Stimulated activated CD4-positive, alpha-beta T cell treated with anti-CD3 and anti-CD28 coated beads, TNF-alpha, amount 100 ng/mL, for 48 hours (primary cell): ENCODE data around the gene SAE1.
"Not testable (repeated sequence)": the region's sequence is repeated elsewhere in the genome, so short reads cannot be mapped to it uniquely, and the experiment has no call there.

ENCODE experiments used
- DNase-seq, 3 donors: peaks; one replicate each; pipeline ENCODE4 v3.0.0-alpha.2; 2020; ENCODE audit warnings: low read depth in 3 of 3

Gene SAE1

DNA sequence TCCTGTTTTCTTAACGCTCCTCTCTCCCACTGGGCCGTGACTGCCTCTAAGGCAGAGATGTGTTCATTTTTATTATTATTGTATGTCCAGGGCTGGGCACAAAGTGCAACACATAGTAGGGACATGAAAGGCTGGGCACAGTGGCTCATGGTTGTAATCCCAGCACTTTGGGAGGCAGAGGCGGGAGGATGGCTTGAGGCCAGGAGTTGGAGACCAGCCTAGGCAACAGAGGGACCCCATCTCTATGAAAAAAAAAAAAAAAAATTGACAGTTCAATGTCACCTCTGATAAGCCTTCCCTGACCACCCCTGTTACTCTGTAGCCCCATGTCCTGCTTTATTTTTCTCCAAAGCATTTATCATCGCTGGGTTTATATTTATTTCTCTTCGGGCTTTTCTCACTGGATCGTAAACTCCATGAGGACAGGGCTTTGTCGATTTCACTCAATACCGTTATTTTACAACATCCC, 481 bp upstream of the SAE1 start:
- no peak for DNase-seq

DNA sequence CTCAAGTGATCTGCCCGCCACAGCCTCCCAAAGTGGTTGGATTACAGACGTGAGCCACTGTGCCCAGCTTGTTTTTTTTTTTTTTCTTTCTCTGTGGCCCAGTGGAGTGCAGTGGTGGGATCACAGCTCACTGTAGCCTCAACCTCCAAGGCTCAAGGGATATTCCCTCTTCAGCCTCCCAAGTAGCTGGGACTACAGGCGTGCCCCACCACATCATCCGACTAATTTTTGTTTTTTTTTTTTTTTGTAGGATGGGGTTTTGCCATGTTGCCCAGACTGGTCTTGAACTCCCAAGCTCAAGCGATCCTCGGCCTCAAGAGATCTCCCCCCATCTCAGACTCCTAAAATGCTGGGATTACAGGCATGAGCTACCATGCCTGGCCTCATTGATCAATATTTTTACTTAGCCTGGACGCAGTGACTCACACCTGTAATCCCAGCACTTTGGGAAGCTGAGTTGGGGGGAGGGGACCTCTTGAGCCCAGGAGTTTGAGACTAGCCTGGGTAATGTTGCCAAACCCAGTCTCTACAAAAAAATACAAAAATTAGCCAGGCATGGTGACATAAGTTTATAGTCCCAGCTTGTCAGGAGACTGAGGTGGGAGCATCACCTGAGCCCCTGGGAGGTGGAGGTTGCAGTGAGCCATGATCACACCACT, 1.7 kb downstream of the SAE1 start:
- no peak for DNase-seq

DNA sequence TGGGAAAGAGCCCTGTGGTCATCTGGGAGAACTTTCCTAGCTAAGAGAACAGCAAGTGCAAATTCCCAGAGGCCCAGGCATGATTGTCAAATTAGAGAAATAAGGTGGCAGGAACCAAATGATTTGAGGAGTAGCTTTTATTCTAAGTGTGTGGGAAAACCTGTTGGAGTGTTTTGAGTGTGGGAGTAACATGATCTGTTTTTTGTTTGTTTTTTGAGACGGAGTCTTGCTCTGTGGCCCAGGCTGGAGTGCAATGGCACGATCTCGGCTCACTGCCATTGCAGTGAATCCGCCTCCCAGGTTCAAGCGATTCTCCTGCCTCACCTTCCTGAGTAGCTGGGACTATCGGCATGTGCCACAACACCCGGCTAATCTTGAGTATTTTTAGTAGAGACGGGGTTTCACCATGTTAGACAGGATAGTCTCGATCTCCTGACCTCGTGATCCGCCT, 2.4 kb downstream of the SAE1 start:
- DNase-seq = no peak

DNA sequence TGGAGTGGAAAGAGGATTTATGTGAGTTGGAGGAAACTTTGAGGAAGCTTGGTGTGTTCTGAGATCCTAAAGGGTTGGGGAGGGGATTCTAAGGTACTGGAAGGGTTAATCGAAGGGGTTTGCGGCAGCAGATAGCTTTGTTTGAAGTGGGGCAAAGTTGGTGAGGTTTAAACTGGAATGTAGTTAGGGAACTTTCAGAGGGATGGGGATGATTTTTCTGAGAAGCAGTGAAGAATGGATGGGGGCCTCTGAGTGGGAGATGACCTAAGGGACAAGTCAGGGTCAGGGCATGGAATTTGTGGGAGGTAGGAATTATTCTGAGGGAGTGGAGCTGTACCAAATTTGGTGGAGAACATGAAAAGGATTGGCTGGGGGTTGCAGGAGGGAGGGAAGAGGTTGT, 3.9 kb downstream of the SAE1 start:
- DNase-seq = no peak

DNA sequence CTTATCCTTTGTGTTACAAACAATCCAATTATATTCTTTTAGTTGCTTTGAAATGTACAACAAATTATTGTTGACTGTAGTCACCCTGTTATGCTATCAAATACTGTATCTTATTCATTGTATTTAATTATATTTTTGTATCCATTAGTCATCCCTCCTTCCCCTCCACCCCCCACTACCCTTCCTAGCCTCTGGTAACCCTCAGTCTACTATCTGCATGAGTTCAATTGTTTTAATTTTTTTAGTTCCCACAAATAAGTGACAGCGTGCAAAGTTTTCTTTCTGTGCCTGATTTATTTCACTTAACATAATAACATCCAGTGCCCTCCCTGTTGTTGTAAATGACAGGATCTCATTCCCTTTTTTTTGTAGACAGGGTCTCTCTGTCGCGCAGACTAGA, 4.5 kb downstream of the SAE1 start:
- no peak for DNase-seq

DNA sequence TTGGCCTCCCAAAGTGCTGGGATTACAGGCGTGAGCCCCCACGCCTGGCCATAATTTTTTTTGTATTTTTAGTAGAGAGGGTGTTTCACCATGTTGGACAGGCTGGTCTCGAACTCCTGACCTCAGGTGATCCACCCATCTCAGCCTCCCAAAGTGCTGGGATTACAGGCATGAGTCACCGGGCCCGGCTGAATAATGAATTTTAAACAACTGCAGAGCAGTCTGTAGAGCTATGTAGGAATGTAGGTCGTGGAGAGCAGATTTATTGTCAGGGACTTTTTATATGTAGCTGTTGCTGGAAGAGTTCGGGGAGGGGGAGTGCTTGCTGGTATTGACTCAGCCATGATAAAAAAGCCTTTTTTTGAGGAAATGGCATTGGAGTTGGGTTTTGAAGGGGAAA, 10.6 kb downstream of the SAE1 start:
- not testable (repeated sequence) for DNase-seq

DNA sequence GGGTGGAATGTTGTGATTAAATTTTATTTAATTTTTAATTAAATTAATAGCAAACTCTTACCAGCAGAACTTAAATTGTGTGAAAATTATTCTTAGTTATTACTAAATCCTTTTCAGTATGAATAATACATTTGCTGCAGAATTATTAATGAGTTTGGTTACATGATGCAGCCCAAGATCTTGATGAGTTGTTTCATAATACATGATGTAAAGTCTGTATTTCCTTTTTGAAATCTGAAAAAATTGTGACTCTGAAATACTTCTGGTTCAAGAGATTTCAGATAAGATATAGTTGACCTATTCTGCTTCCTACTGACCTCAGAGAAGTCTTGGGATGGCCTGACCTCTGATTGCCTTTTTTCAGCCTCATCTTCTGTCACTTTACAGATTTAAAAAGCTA, 11.1 kb downstream of the SAE1 start:
- no peak for DNase-seq

DNA sequence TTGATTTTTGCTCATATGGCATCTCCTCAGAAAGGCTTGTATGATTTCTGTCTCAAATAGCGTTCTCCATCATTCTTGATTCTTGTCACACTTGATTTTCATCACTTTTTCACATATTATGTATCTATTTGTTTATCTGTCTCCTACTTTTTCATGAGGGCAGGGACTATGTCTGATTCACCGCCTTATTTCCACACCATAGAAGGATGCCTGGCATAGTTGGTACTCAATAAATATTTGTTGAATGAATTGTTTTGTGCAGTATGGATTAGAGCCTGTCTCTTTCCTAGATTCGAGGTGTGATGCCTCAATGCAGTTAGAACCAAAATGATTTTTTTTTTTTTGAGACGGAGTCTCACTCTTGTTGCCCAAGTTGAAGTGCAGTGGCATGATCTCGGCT, 12.1 kb downstream of the SAE1 start:
- DNase-seq = no peak

DNA sequence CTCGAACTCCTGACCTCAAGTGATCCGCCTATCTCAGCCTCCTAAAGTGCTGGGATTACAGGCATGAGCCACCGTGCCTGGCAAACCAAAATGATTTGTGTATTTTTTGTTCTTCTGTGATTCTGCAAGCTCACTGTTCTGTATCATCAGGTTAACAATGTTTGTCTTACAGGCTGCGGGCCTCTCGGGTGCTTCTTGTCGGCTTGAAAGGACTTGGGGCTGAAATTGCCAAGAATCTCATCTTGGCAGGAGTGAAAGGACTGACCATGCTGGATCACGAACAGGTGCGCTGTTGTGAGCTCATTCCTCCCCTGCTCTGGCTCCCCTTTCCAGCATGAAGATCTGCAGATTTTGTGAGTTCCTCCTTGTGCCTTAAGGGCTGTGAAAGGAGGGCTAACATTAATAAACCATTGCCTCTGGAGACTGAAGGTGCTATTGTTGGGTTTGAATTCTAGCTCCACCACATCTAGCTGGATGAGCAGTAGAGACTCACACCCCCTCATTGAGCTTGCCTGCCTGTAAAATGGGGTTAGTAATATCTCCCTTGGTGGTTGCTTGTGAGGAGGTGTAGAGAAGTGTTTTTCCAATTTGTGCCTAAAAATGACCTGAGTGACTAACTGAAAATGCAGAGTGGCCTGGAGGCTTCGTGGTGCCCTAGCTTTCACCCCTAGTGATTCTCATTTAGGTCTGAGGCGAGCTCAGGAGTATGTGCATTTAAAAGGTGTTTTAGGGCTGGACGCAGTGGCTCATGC, 12.9 kb downstream of the SAE1 start:
- DNase-seq = no peak

DNA sequence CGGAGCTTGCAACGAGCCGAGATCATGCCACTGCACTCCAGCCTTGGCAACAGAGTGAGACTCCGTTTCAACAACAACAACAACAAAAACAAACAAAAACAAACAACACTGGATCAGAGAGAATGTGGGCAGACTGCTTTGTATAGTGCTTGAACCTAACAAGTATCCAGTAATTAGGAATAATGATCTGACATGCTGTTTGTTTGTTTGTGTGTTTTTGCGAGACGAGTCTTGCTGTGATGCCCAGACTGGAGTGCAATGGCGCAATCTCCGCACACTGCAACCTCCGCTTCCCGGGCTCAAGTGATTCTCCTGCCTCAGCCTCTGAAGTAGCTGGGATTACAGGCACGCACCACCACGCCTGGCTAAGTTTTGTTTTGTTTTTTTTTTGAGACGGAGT, 14.0 kb downstream of the SAE1 start:
- no peak for DNase-seq

DNA sequence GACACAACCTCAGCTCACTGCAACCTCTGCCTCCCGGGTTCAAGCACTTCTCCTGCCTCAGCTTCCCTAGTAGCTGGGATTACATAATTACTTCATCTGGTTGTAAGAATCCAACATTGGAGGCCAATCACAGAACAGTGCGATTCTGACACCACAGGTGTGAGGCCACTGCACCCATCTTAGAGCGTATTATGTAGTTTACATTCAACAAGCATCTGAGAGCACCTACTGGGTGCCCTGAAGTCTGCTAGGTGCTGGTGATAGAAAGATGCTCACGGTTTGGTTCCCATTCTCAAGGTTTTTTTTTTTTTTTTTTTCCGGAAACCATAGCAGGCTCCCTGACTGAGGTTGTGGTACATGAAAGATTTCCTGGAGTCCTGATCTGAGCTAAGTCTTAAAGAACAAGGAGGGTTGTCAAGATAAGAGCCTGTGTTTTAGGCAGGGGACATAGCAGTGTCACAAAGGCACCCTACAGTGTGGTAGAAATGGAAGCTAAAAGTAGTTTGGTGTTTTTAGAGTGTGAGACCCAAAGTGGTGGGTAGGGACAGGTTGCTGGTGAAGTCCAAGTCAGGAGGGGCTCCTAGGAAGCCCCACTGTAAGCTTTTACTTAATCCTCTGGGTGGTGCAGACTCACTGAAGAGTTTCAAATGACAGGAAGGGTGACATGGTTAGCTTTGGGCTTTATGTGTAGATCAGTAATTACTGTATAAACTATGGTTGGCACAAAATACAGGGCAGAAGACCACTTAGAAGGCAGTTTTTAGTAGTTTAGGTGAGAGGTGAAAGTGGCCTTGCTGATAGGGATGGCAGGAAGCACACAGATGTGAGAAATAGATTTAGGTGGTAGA, 15.2 kb downstream of the SAE1 start:
- no peak for DNase-seq

DNA sequence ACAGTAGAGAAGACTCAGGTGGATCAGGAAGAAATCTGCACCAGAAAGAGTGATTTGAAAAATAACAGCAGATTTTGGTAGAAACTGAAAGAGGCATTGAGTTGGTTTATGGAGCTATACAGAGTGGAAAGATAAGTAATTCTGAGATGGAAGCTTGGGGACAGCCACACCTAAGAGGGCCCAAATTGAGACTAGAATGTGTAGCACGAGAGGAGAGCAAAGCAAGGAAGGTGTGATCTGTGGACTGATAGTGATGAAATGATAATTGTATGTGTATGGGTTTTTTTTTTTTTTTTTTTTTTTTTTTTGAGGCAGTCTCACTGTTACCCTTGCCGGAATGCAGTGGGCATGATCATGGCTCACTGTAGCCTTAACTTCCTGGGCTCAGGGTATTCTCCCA, 16.3 kb downstream of the SAE1 start:
- DNase-seq = no peak

DNA sequence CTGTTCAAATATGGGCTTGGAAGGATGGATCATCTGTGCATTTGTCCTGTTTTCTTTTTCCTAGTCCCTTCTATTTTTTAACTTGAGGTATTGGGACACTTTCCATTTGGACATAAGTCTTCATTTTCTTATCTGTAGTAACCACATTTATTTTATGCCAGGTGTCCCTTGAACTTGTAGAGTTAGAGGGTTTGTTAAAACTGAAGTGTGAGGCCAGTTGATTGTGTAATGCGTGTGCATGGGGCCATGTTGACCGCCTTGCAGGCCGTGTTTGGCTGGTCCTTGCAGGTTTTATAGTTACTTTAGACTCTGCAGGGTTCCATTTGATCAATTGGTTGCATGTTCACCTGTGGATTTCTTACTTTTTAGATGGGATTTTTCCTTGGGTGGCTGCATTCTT, 21.0 kb downstream of the SAE1 start:
- no peak for DNase-seq

DNA sequence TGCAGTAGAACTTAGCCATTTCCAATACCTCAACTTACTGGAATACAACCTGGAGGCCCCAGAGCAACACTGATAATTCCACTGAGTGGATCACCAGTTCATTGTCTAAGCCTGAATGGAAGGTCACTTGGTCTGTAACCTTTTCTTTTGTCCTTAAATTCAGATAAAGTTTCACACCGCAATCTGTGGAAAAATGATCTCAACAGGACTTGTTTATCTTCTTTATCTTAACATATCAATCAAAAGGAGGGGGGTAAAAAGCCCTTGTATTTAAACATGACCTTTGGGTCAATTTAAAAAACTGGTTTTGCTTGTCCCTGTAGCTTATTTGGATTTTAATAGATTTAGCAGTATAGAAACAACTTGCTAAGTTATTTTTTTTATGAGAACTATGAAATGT, 21.6 kb downstream of the SAE1 start:
- no peak for DNase-seq

DNA sequence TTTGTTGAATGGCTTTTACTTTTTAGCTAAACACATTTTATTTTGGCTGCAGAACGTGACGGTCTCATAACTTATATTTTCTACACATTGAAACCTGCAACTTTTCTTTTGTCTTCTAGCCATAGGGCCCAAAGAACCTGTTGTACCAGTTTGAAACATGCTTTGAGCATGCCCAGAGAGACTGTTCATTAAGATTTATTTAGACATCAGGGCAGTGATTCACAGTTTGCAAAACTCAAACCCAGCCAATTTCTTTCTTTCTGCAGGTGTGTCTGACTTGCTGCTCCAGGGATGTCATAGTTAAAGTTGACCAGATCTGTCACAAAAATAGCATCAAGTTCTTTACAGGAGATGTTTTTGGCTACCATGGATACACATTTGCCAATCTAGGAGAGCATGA, 22.0 kb downstream of the SAE1 start:
- DNase-seq = no peak

DNA sequence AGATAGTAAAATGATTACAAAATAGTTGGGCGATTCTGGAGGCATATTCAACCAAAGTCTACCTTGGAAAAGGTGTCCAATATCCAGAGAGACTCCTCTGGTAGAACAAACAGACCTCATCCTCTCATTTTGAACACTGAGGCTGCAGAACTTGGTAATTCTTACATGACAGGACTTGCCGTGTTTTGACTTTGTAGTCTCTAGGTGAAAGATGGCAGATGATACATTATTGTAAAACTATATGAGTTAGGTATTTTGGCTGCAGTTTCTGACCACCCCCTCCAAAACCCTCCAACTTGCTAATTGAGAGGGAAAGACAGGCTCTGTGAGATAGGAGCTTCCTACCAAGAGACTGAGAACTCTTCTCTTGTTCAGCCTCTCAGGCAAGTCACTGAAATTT, 22.6 kb downstream of the SAE1 start:
- no peak for DNase-seq

DNA sequence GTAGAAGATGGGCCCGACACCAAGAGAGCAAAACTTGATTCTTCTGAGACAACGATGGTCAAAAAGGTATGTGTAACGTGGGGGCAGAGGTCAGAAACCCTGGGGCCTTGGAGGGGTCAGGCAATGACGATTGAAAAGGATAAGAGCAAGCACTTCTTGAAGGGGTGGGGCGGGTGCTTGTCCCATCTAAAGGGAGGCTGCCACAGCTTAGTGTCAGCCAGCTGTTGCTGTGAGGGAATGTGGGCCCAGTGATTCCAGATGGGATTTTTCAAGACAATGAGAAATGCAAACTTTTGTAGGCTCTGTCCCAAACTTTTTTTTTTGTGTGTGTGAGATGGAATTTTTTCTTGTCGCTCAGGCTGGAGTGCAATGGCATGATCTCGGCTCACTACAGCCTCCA, 24.5 kb downstream of the SAE1 start:
- no peak for DNase-seq

DNA sequence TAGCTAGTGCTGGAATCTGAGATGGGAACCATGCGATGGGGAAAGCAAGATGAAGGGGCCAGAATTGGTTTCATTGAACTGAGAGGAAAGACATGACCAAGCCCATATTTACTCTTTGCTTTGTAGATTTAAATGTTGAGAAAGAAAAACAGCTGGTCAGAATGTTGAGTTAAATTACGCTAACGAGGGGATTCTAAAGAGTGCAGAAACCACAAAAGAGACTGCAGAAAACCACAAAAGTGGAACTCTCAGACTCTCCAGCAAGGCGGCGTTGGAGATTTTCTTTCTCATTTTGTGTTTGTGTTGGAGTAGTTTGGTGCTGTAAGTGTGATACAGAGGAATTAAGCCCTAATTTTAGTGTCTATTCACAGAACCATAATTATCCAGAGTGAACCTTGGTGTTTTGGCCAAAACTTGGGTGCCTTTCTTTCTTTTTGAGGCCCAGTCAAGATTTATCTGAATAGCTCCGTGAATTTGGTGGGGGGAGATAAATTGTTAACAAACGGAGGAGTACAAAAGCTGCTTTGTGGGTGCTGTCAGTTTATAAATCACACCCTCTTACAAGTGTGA, 26.3 kb downstream of the SAE1 start:
- no peak for DNase-seq

DNA sequence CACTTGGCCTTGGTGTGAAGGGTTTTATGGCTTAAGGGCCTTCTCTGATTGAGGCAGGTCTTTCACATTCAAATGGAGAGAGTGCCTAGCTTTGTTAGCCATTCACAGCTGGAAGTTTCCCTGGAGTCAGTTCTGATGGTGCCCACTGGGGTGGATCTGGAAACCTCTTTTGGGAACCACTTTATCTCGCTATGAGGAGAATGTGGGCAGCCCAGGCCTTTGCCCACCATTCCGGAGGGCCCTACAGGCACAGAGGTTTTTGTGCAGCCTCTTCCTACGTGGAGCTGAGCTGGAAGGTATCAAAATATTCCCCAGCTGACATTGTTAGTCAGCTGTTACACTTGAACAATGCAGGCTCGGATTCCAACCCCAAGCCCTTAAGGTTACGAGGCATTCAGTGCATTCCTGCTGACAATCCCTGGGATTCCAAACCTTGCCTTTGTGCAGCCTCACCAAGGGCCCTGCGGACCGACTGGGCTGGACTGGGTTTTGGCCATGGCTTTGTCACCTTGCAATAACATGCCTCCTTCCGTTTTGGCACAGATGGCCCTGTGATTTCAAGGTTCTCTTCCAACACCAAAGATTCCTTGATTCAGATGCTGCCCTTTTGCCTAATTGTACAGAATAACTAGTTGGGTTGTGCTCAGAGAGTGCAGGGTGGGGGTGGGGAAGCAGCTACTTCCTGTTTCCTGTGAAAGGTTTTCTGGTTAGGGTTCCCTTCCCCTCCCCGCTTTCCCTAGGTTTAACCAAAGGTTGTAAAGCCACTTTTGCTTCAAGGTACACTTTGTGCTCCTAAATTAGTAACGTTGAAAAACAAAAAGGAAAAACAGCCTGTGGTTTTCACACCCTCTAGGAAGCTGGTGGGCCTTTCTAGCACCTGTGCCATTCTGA, 27.0 kb downstream of the SAE1 start:
- no peak for DNase-seq

DNA sequence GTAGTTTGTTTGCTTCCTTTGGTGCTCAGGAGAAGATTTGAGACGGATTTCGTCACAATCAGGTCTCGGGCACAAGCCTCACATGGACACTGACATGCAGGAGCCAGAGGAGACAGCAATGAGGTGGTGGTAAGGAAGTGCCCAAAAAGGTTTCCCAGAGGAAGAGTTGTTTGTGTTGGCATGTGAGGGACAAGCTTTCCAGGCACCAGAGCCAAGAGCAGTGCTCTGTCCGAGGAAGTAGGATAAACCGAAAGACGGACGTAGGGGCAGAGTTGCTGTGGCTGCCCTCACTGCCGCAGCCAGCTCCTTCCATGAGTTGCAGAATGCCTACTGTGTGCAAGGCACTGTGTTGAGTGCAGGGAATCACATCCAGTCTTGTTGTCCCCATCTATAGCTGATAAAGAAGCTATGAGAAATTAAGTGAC, 27.7 kb downstream of the SAE1 start:
- no peak for DNase-seq

DNA sequence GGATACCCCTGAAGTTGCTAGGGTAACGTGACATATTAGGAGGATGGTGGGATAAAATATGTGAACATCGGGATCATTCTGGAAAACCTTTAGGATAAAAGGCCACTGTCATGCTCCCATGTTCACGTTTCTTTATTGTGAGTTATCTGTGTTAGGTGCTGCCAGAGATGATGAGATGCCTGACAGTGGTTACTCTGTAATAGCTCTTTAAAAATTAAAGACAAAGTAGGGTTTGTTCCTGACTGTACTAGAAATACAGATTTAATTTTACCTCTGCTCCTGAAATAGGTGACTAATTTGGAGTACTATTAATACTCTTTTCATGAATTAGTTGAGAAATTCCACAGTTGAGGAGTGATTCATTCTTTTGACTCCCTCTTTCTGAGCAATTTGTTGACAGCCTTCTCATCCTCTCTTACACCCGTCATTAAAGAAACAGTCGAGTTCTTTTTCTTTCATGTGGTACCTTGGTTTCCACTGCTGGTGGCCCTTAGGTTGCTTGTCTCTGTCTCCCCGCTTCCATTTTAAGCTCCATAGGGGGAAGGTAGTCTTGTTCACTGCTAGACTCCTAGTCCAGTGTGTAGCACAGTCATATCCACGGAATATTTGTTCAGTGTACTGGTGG, 28.4 kb downstream of the SAE1 start:
- no peak for DNase-seq
